ENCODE measurements around the gene BGN. TPM values are rescaled to one million over a fixed set of nuclear protein-coding genes. Genes with fewer than 3 reads are reported as not detected.

The BGN gene
- 100 to 1,000 TPM; 170 to 201 (median 195) TPM for polyA plus RNA-seq (ENCODE audit: insufficient read length in 4 of 4)

- no peak for DNase-seq (ENCODE audit: low read depth in 4 of 4, low spot score in 2 of 4)
These were observed at the start of gene BGN for GRCh38 chrX:153494541-153495361. TSS of gene BGN (plus strand) at chrX:153494980. CDS start at chrX:153504632, 9,652 bp downstream.

- no peak for DNase-seq (ENCODE audit: low read depth in 4 of 4, low spot score in 2 of 4)
These were observed 49.5 kb upstream of the BGN start for GRCh38 chrX:153445106-153445855.

- no peak for DNase-seq (ENCODE audit: low read depth in 4 of 4, low spot score in 2 of 4)
These were observed 48.7 kb upstream of the BGN start, which contains the start of gene TREX2 for GRCh38 chrX:153445856-153446635. TSS of gene TREX2 (minus strand) at chrX:153446056. CDS start at chrX:153445430, 626 bp downstream.

GRCh38 chrX:153446636-153446936 is 48.2 kb upstream of the BGN start:
- no peak for DNase-seq (ENCODE audit: low read depth in 4 of 4, low spot score in 2 of 4)

- no peak for DNase-seq (ENCODE audit: low read depth in 4 of 4, low spot score in 2 of 4)
These were observed 47.7 kb upstream of the BGN start for GRCh38 chrX:153446950-153447580.

GRCh38 chrX:153447581-153447960 is 47.2 kb upstream of the BGN start:
- DNase-seq (ENCODE audit: low read depth in 4 of 4, low spot score in 2 of 4), result no peak

- no peak for DNase-seq (ENCODE audit: low read depth in 4 of 4, low spot score in 2 of 4)
These were observed 46.0 kb upstream of the BGN start for GRCh38 chrX:153448556-153449367.

GRCh38 chrX:153449368-153450113 is 45.2 kb upstream of the BGN start:
- DNase-seq (ENCODE audit: low read depth in 4 of 4, low spot score in 2 of 4), result no peak

GRCh38 chrX:153450114-153450948 is 44.4 kb upstream of the BGN start:
- no peak for DNase-seq (ENCODE audit: low read depth in 4 of 4, low spot score in 2 of 4)

- no peak for DNase-seq (ENCODE audit: low read depth in 4 of 4, low spot score in 2 of 4)
These were observed 43.9 kb upstream of the BGN start for GRCh38 chrX:153450949-153451277.

- DNase-seq (ENCODE audit: low read depth in 4 of 4, low spot score in 2 of 4), result no peak
These were observed 39.8 kb upstream of the BGN start for GRCh38 chrX:153454901-153455550.

- DNase-seq (ENCODE audit: low read depth in 4 of 4, low spot score in 2 of 4), result no peak
These were observed 39.2 kb upstream of the BGN start for GRCh38 chrX:153455571-153455970.

- DNase-seq (ENCODE audit: low read depth in 4 of 4, low spot score in 2 of 4), result no peak
These were observed 38.6 kb upstream of the BGN start for GRCh38 chrX:153456161-153456560.

- DNase-seq (ENCODE audit: low read depth in 4 of 4, low spot score in 2 of 4), result no peak
These were observed 38.1 kb upstream of the BGN start for GRCh38 chrX:153456704-153457103.

- no peak for DNase-seq (ENCODE audit: low read depth in 4 of 4, low spot score in 2 of 4)
These were observed 37.5 kb upstream of the BGN start for GRCh38 chrX:153457136-153457825.

GRCh38 chrX:153457827-153458466 is 36.8 kb upstream of the BGN start:
- DNase-seq (ENCODE audit: low read depth in 4 of 4, low spot score in 2 of 4), result no peak

- DNase-seq (ENCODE audit: low read depth in 4 of 4, low spot score in 2 of 4), result no peak
These were observed 36.3 kb upstream of the BGN start for GRCh38 chrX:153458476-153458875.

Measured in left renal cortex interstitium (tissue), 4 donors.